GM18909 (cell line): ENCODE results near the gene SIRPD.
"Not testable (repeated sequence)": the region's sequence is repeated elsewhere in the genome, so short reads cannot be mapped to it uniquely, and the experiment has no call there.

Experiments
- ATAC-seq: cut with Tn5 transposase; IDR thresholded peaks from one replicate; pipeline ENCODE4 v1.9.1; 2021; ENCODE audit warnings: mild to moderate bottlenecking; ENCODE audit not compliant: unreplicated experiment, poor library complexity

Gene SIRPD

DNA sequence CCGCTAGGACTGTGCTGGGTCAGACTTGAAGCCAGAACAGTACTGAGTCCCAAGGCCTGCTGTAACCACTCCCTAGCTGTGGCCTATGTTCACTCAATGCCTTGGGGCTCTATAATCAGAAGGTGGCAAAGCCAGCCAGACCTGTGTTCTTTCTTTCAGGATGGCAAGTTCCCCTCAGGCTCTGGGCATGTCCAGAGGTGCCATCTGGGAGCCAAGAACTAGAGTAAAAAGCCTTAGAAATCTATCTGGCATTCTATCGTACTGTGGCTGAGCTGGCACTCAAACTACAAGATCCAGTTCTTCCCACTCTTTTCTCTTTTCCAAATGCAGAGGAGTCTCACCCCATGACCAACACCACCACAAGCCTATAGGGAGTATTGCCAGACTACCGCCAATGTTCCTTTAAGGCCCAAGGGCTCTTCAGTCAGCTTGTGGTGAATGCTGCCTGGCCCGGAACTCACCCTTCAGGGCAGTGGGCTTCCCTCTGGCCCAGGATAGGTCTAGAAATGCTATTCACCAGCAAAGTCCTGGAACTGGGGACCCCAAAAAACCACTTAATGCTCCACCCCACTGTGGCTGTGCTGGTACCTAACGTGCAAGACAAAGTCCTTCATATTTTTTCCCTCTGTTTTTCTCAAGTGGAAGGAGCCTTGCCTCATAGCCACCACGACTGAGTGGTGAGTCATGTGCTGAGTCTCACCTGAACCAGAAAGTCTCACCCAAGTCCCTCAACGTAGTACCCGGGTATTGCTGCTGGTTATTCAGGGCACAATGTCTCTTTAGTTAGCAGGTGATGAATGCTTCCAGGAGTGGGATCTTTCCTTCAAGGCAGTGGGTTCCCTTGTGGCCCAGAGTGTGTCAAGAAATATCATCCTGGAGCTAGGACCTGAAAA is 57.7 kb downstream of the SIRPD start:
- ATAC-seq = no peak

DNA sequence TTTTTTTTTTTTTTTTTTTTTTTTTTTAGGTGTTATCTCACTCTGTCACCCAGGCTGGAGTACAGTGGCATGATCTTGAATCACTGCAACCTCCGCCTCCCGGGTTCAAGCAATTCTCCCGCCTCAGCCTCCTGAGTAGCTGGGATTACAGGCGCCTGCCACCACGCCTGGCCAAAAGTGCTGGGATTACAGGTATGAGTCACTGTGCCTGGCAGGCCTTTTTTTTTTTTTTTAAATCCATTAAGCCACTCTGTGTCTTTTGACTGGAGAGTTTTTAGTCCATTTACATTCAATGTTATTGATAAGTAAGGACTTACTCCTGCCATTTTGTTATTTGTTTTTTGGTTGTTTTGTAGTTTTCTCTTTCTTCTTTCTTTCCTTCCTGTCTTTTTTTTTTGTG is 60.1 kb downstream of the SIRPD start:
- ATAC-seq = not testable (repeated sequence)

DNA sequence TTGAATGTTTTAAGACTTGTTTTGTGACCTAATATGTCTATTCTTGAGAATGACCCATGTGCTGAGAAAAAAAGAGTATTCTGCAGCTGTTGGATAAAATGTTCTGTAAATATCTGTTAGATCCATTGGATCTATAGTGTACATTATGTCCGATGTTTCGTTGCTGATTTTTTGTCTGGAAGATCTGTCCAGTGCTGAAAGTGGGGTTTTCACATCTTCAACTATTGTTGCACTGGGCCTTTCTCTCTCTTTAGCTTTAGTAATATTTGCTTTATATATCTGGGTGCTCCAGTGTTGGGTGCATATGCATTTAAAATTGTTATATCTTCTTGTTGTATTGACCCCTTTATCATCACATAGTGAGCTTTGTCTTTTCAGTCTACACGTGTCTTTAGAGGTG is 60.6 kb downstream of the SIRPD start:
- no peak for ATAC-seq

DNA sequence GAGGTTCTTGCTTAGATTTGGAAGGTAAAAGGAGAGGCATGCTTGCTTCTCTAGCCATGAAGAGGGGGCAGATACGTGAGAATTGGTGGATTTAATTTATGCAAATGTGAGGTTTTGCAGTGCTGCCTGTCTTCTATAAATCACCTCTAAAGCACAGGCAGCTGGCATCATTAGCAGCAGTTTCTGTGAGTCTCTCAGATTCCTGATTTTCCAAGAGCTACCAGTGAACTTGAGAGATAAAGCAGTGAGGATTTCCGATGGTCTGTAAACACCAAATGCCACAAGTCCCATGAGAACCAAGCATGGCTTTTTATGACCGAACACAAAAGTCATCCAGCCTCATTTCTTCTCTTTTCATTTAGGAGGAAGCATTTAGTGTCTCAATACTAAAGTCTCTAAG is 63.1 kb downstream of the SIRPD start:
- ATAC-seq = no peak

DNA sequence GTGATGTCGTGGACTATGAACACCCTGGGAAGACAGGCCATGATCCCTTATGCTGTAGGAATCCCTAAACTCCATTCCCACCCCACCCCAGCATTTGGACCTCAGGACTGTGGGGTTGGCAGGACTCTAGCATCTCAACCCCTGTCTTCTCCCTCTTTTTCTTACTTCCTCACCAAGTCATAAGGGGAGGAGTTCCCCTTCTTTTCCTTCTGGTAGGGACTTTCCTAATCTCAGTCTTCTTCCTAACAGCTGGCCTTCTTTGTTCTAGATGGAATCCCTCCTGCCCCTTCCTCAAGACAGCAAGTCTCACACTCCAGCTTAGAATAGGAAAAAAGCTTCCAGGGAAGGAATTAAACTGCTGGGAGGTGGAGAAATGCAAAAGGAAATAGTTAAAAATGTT is 64.0 kb downstream of the SIRPD start:
- ATAC-seq = no peak

DNA sequence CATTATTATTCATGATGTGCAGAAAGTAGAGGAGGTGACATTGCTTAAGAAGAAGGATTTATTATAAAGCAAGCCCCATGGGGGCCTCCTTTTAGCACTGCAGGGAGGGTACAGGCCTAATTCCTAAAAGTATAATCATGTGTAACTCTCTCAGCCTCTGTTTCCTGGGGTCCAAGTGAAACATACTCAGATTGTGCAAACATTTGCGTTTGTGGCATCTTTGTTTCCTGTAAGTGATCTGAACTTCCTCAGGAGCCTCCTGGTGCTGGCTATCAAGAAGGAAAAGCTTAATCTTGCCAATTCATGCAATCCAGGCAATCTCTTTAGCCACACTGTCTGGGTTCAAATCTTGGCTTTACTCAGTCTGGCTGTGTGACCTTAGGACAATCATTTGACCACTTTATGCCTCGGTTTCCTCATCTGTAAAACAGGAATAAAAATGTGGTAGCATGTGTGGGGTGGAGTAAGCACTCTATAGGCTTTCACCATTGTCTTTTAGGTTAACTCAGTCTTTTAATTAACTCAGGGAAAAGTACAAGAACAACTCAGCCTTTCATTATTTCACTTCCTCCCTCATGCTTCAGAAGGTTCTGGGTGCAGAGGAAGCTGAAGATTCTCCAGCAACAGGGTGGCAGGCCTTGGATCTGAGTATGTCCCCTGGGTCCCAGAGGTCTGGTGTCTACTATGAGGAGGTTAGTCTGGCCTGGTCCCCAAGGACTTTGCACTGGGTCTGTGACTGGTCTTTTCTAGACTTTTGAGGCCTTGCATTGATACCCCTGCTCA is 65.5 kb downstream of the SIRPD start:
- no peak for ATAC-seq

DNA sequence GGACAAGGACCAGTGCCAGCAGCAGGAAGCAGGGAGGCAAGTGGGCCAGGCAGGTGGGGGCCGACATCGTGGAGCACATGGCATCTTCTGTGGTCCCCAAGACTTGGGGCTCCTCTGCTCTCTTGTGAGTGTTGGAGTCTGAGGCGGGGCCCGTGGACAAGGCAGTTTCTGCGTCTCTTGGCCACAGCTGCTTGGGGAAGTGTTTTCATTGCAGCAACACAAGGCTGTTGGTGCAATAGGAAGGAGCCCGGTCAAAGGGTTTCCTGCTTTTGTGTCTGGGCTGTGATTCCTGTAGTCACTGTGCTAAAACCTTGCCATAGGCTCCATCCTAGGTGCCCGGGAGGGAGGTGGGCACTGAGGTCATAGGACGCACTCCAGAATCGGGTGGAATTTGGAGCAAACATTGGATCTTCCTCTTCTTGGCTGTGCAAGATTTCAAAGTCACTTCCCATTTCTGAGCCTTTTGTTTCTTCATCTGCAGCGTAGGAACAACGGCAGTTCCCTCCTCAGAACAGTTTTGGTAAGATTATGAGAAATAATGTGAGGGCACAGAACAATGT is 66.1 kb downstream of the SIRPD start, which contains the start of gene SIRPB2:
Gene SIRPB2, minus strand, starts transcription at position 140 of the 560 bp plus-strand sequence. Its CDS starts 61 bp downstream, at position 79.
- no peak for ATAC-seq

DNA sequence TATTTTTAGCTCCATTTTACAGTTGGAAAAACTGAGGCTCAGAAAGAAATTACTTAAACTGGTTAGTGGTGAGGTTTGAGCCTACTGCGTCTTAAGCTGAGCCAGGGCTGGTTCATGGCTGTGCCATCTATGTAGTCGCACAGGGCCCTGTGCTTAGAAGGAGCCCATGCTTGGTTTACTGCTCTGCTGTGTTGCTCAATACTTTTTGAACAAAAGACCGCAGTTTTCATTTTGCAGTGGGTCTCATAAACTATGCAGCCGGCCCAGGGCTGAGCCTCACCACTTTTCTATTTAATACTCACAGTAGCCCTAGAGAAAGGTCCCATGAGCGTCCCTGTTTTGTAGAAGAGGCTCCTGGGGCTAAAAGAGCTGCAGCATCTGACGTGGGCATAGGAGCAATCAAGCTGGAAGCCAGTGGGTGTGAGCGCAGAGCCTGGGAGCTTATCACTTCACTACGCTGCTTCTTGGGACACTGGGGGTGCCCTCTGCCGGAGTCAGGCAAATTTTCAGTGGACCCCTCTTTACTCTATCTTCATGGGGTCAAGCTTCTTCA is 66.8 kb downstream of the SIRPD start:
- ATAC-seq = no peak

DNA sequence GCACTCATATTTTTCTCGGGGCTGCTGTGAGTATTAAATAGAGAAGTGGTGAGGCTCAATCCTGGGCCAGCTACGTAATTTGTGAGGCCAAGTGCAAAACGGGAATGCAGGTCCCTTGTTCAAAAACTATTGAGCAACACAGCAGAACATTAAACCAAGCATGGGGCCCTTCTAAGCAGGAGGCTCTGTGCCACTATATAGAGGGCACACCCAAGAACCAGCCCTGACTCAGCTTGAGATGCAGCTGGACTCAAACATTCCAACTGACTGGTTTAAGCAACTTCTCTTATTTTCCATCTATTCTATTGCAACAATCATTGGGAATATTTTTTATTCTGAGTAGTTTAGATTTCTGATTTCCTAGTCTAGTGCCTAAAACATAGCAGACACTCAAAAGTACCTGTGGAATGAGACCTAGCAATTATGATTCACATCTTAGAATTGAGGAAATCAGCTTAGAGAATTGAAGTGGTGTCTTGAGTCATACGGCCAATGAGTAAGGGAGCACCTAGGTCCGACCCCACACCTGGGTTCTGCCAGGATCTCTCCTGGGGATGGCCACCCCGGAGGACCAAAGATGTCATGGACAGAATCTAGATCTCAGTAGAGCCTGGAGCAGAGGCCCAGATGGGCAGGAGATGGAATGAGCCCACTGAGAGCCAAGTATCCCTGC is 67.6 kb downstream of the SIRPD start:
- ATAC-seq = no peak

DNA sequence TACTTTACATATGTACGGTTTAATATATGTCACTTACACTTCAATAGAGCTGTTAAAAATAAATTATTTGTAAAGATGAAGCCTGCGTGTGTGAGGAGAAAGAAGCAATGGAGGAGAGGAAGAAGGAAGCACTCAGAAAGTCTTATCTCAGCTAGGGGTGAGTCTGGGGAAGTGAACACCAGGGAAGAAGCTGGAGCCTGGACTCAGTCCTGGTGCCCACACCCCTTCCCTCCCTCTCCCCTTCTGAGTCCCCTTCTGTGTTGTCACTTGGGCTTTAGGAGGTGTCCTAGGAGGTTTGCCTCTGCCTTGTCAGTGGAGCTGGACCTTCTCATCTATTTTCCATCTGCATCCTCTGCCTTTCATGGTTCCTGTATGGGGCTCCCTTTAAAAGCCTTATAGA is 68.2 kb downstream of the SIRPD start:
- no peak for ATAC-seq

DNA sequence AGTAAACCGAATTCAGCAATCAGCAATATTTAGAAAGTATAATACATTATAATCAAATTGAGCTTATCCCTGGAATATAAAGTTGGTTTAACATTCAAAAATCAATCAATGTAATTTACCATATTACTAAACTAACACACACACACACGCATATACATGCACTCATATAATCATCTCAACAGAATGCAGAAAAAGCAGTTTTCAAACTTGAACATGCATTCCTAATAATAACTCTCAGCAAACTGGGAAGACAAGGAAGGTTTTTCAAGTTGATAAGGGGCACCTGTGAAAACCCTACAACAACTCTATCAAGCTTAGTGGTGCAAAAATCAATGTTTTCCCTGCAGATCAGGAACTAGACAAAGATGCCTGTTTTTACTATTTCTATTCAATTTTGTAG is 70.9 kb downstream of the SIRPD start:
- no peak for ATAC-seq

DNA sequence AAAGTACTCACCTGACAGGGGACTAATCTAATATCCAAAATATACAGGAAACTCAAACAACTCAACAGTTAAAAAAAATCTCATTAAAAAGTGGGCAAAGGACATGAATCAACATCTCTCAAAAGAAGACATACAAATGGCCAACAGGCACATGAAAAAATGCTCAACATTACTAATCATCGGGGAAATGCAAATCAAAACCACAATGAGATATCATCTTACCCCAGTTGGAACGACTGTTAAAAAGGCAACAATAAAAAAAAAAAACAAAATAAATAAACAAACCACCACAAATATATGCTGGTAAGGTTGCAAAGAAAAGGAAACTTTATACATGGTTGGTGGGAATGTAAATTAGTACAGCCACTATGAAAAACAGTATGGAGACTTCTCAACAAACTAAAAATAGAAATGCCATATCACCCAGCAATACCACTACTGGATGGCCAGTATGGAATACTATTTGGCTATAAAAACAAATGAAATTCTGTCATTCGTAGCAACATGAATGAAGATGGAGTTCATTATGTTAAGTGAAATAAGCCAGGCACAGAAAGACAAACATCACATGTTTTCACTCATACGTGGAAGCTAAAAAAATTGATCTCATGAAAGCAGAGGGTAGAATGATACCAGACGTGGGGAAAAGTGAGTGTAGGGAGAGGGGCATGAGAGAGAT is 72.9 kb downstream of the SIRPD start:
- ATAC-seq = no peak
